GM12865 (cell line): ENCODE measurements around the gene WNT11.

ENCODE experiments used
- DNase-seq: peaks from one replicate; pipeline ENCODE4 v3.0.0; 2010; ENCODE audit warnings: low read depth
- H3K4me3 ChIP-seq: 2 replicates; pipeline ENCODE4 v1.5.1; 2011; ENCODE audit warnings: mild to moderate bottlenecking, low read depth, low read length, control low read depth
- CTCF ChIP-seq: IDR thresholded peaks from 2 replicates; pipeline ENCODE4 v1.5.1; 2011; ENCODE audit warnings: low read length, control low read depth, low read depth, inconsistent platforms; ENCODE audit not compliant: insufficient read depth; ENCODE audit errors: missing control alignments

Gene WNT11

GRCh38 chr11:76173663-76174062 is 32.6 kb downstream of the WNT11 start:
- H3K4me3 ChIP-seq = no peak overlapping the region
- no peak for TF ChIP-seq CTCF
- no peak for DNase-seq

- no peak for TF ChIP-seq CTCF
- DNase-seq = no peak
- H3K4me3 ChIP-seq = no peak overlapping the region
Measured at GRCh38 chr11:76172583-76172982, 33.7 kb downstream of the WNT11 start.

GRCh38 chr11:76170468-76170867 is 35.8 kb downstream of the WNT11 start:
- DNase-seq = no peak
- no peak for TF ChIP-seq CTCF
- no peak overlapping the region for H3K4me3 ChIP-seq

GRCh38 chr11:76169473-76169896 is 36.8 kb downstream of the WNT11 start:
- H3K4me3 ChIP-seq = no peak overlapping the region
- no peak for TF ChIP-seq CTCF
- peak; percentile 80 for DNase-seq

GRCh38 chr11:76167590-76167989 is 38.7 kb downstream of the WNT11 start:
- TF ChIP-seq CTCF = no peak
- no peak for DNase-seq
- H3K4me3 ChIP-seq = no peak overlapping the region

GRCh38 chr11:76166314-76166713 is 40.0 kb downstream of the WNT11 start:
- no peak for TF ChIP-seq CTCF
- DNase-seq = peak; percentile 88
- no peak overlapping the region for H3K4me3 ChIP-seq
